ENCODE results near the gene FTH1. TPM values are rescaled to one million over a fixed set of nuclear protein-coding genes. Genes with fewer than 3 reads are reported as not detected.

Gene FTH1
- total and polyA plus RNA-seq, 2 of the 8 experiments (the other 6 are each of a cell fraction or from before 2014, with no cell fraction given), result 1,153 to 1,461 TPM

GRCh38 chr11:61967116-61967923 lies at the start of gene FTH1 (continued):
- no peak; the same call in 1 of the 2 replicates for TF ChIP-seq CHD2 (IDR thresholded peaks at IDR 0.05; ENCODE audit: low read length)
- TF ChIP-seq POLR2A (IDR thresholded peaks at IDR 0.05; ENCODE audit: control extremely low read depth in 1 of 2, low read depth in 2 of 2, low read length in 2 of 2), result peak; percentile 90 to 96
- TF ChIP-seq PHF8 (conservative IDR thresholded peaks at IDR 0.05; ENCODE audit: low read depth, low read length), result peak; percentile 79
- peak; percentile 93 for TF ChIP-seq TBP (IDR thresholded peaks at IDR 0.05; ENCODE audit: low read depth, low read length)
- peak; percentile 80 for TF ChIP-seq TAF1 (IDR thresholded peaks at IDR 0.05; ENCODE audit: low read depth, low read length)
- TF ChIP-seq JUN (IDR thresholded peaks at IDR 0.05; ENCODE audit: low read depth, low read length), result no peak
- peak; percentile 93 for TF ChIP-seq POLR2AphosphoS5 (IDR thresholded peaks at IDR 0.05; ENCODE audit: low read depth, low read length)
- TF ChIP-seq SRF (IDR thresholded peaks at IDR 0.05; ENCODE audit: low read depth, low read length), result no peak
- TF ChIP-seq TAF7 (optimal IDR thresholded peaks at IDR 0.05; ENCODE audit: borderline replicate concordance, low read depth, low read length), result peak; percentile 71
- TF ChIP-seq, protein P1, sequence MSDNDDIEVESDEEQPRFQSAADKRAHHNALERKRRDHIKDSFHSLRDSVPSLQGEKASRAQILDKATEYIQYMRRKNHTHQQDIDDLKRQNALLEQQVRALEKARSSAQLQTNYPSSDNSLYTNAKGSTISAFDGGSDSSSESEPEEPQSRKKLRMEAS (IDR thresholded peaks at IDR 0.05), result no peak
- TF ChIP-seq SP1 (IDR thresholded peaks at IDR 0.05; ENCODE audit: low read depth, low read length), result peak; percentile 47
- TF ChIP-seq SAP30 (IDR thresholded peaks at IDR 0.05; ENCODE audit: insufficient read depth, insufficient replicate concordance, low read length), result no peak
- TF ChIP-seq EP300 (IDR thresholded peaks at IDR 0.05; ENCODE audit: borderline replicate concordance in 1 of 2, low read depth in 2 of 2, low read length in 2 of 2), result peak in 1 of 2 experiments; percentile 57; a peak in 2 of 3 replicates
- TF ChIP-seq FOSL1 (IDR thresholded peaks at IDR 0.05; ENCODE audit: insufficient read depth, low read depth, low read length), result 0 out of 2 replicates have a peak, but pooled peaks have one; percentile 63
- peak; percentile 47 for TF ChIP-seq EGR1 (IDR thresholded peaks at IDR 0.05; ENCODE audit: borderline replicate concordance, low read depth, low read length)
- TF ChIP-seq GTF2F1 (IDR thresholded peaks at IDR 0.05; ENCODE audit: borderline replicate concordance, low read depth, low read length), result peak; percentile 89
- peak; percentile 15; the same call in 1 of the 2 replicates for TF ChIP-seq CREB1 (IDR thresholded peaks at IDR 0.05)
- TF ChIP-seq YY1 (IDR thresholded peaks at IDR 0.05; ENCODE audit: low read depth, low read length), result peak; percentile 42; the same call in 1 of the 2 replicates

Data from H1 (cell line).